HepG2 (cell line): ENCODE measurements around the gene ZNF341. TPM values are rescaled to one million over a fixed set of nuclear protein-coding genes. Genes with fewer than 3 reads are reported as not detected.

Experiments
- CAMTA2 ChIP-seq: sonication (generic); formaldehyde crosslinking; IDR thresholded peaks from 2 replicates; pipeline ENCODE4 v1.4.0; 2020; ENCODE audit warnings: mild to moderate bottlenecking, missing genetic modification reagents, borderline replicate concordance
- ELF1 ChIP-seq: sonication (generic); formaldehyde crosslinking; IDR thresholded peaks from 2 replicates; pipeline ENCODE4 v1.4.0; 2020; ENCODE audit warnings: missing genetic modification reagents
- HNRNPLL ChIP-seq: fragments of 200-400 bp; formaldehyde crosslinking; IDR thresholded peaks from 2 replicates; pipeline ENCODE4 v1.6.1; 2017; ENCODE audit warnings: mild to moderate bottlenecking, low read depth, low read length; ENCODE audit not compliant: poor library complexity, severe bottlenecking
- HNRNPUL1 ChIP-seq: fragments of 200-400 bp; formaldehyde crosslinking; IDR thresholded peaks from 2 replicates; pipeline ENCODE4 v1.6.1; 2017; ENCODE audit warnings: low read depth, mild to moderate bottlenecking, low read length, moderate library complexity
- KLF15 ChIP-seq: sonication (generic); formaldehyde crosslinking; IDR thresholded peaks from 2 replicates; pipeline ENCODE4 v1.8.1; 2023; ENCODE audit warnings: borderline replicate concordance, mild to moderate bottlenecking, inconsistent platforms, missing genetic modification reagents, mixed read lengths
- MEF2D ChIP-seq: sonication (generic); formaldehyde crosslinking; IDR thresholded peaks from 2 replicates; pipeline ENCODE4 v1.5.1; 2020; ENCODE audit warnings: mild to moderate bottlenecking, missing genetic modification reagents
- MEIS2 ChIP-seq: sonication (generic); formaldehyde crosslinking; IDR thresholded peaks from 2 replicates; pipeline ENCODE4 v1.9.0; 2021; ENCODE audit warnings: mild to moderate bottlenecking, missing genetic modification reagents
- MTA1 ChIP-seq: sonication (generic); formaldehyde crosslinking; IDR thresholded peaks from 2 replicates; pipeline ENCODE4 v1.4.0; 2020; ENCODE audit warnings: missing genetic modification reagents, mild to moderate bottlenecking, borderline replicate concordance
- NR2F6 ChIP-seq, 2 experiments: IDR thresholded peaks; 2 replicates each; pipeline ENCODE4 v1.6.1; 2016; ENCODE audit warnings: antibody characterized with exemption in 1 of 2, mild to moderate bottlenecking in 1 of 2
- REL ChIP-seq: sonication (generic); formaldehyde crosslinking; conservative IDR thresholded peaks from 2 replicates; pipeline ENCODE4 v1.8.0; 2022; ENCODE audit warnings: mild to moderate bottlenecking, missing genetic modification reagents, moderate library complexity
- RORA ChIP-seq: sonication (generic); formaldehyde crosslinking; IDR thresholded peaks from 2 replicates; pipeline ENCODE4 v1.5.0; 2020; ENCODE audit warnings: mild to moderate bottlenecking, missing genetic modification reagents, moderate library complexity
- SPEN ChIP-seq: sonication (generic); formaldehyde crosslinking; IDR thresholded peaks from 2 replicates; pipeline ENCODE4 v1.5.1; 2020; ENCODE audit warnings: low read depth, mild to moderate bottlenecking, missing genetic modification reagents
- ZC3H13 ChIP-seq: sonication (generic); formaldehyde crosslinking; IDR thresholded peaks from 2 replicates; pipeline ENCODE4 v1.8.1; 2023; ENCODE audit warnings: mild to moderate bottlenecking, missing genetic modification reagents, moderate library complexity
- ZEB1 ChIP-seq: IDR thresholded peaks from 2 replicates; pipeline ENCODE4 v1.6.1; 2012; ENCODE audit warnings: mild to moderate bottlenecking, low read depth, inconsistent platforms; ENCODE audit not compliant: insufficient replicate concordance
- ZNF274 ChIP-seq: sonication (generic); formaldehyde crosslinking; IDR thresholded peaks from 2 replicates; pipeline ENCODE4 v1.5.1; 2020; ENCODE audit warnings: mild to moderate bottlenecking, missing genetic modification reagents
- ZNF292 ChIP-seq: sonication (generic); formaldehyde crosslinking; IDR thresholded peaks from 2 replicates; pipeline ENCODE4 v1.8.1; 2022; ENCODE audit warnings: mild to moderate bottlenecking, low read depth, missing genetic modification reagents, borderline replicate concordance
- ZNF30 ChIP-seq: sonication (generic); formaldehyde crosslinking; IDR thresholded peaks from 2 replicates; pipeline ENCODE4 v1.5.0; 2020; ENCODE audit warnings: mild to moderate bottlenecking, missing genetic modification reagents
- ZNF501 ChIP-seq: sonication (generic); formaldehyde crosslinking; IDR thresholded peaks from 2 replicates; pipeline ENCODE4 v1.5.1; 2020; ENCODE audit warnings: mild to moderate bottlenecking, moderate library complexity, missing genetic modification reagents
- ZNF567 ChIP-seq: sonication (generic); formaldehyde crosslinking; IDR thresholded peaks from 2 replicates; pipeline ENCODE4 v1.8.1; 2023; ENCODE audit warnings: mild to moderate bottlenecking, missing genetic modification reagents, borderline replicate concordance
- polyA plus RNA-seq, 8 experiments: library from polyadenylated mRNA; depleted of rRNA in 3 of 8; stranded (reverse) in 7 of 8; unstranded in 1 of 8; fragments of >200 nt; fragmentation: Illumina TruSeq in 4 of 8; extraction: Trizol in 4 of 8; gene quantifications; 2 replicates each; pipeline versions ENCODE4 v1.2.1 to v1.2.3, GENCODE V29; 2011 to 2016; ENCODE audit warnings: low read depth in 4 of 8, missing spikeins in 1 of 8, mixed read lengths in 1 of 8; ENCODE audit not compliant: insufficient read depth in 1 of 8
- total RNA-seq, 5 experiments: library from RNA; depleted of rRNA; stranded (reverse); fragments of >200 nt; fragmentation: Illumina TruSeq; extraction: Trizol; gene quantifications; 2 replicates each; pipeline ENCODE4 v1.2.3, GENCODE V29; 2016; ENCODE audit warnings: low read depth in 1 of 5
- TF ChIP-seq, protein P1 (sequence below): sonication (generic); formaldehyde crosslinking; IDR thresholded peaks from 2 replicates; pipeline ENCODE4 v1.5.1; 2020; ENCODE audit warnings: missing genetic modification reagents, mild to moderate bottlenecking, borderline replicate concordance
- TF ChIP-seq, protein P2 (sequence below): IDR thresholded peaks from 2 replicates; pipeline ENCODE4 v1.6.1; 2016
- TF ChIP-seq, protein P3 (sequence below): sonication (generic); formaldehyde crosslinking; IDR thresholded peaks from 2 replicates; pipeline ENCODE4 v1.9.0; 2022; ENCODE audit warnings: missing genetic modification reagents, mild to moderate bottlenecking, borderline replicate concordance
- TF ChIP-seq, protein P4 (sequence below): sonication (generic); formaldehyde crosslinking; IDR thresholded peaks from 2 replicates; pipeline ENCODE4 v1.5.0; 2020; ENCODE audit warnings: missing genetic modification reagents, mild to moderate bottlenecking, borderline replicate concordance

Gene ZNF341
- total and polyA plus RNA-seq, 2 of the 13 experiments (the other 11 are each of a cell fraction or from before 2014, with no cell fraction given): 1.1 to 2.2 TPM

DNA sequence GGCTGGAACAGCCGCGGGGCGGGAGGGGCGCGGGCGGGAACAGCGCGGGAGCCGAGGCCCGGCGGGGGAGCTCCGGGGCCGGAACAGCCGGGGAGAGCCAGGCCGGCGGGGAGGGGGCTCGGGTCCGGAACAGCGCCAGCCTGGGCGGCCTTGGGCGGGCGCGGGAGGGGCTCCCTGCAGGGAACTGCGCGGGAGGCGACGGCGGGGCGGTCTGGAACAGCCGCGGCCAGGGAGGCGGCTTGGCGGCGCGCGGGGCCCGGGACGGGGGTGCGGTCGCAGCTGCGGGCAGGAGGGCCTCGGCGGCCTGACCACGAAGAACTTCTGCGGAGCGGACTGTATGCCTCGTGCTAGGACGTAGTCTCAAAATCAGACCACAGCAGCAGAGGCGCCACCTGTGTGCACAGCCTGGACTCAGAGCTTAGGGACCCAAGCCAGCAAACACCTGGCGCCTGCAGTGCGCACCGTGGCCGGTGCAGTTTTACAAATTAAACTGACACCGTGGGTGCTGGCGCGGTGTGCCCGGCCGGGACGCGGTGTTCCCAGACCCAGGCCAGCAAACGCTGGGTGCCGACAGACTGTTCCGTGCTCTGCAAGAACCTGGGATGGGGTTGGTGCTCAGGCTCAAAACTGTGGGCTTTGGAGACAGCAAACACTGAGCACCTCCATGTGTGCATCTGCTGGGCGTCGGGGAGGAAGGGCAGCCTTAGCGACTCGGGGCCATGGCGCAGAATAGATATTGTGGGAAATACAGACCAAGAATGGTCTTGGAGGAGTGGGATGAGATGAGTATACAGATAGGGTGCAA, 572 bp downstream of the ZNF341 start (continued):
- TF ChIP-seq HNRNPUL1 (peak; percentile 79; the same call in 1 of the 2 replicates), MEIS2 (CRISPR knock-in tag) (peak; percentile 93), MTA1 (CRISPR knock-in tag) (peak; percentile 69; the same call in 1 of the 2 replicates), REL (CRISPR knock-in tag) (peak; percentile 79), ZNF501 (peak; percentile 35), ZNF274 (peak; percentile 97), HNRNPLL (peak; percentile 45), SPEN (peak; percentile 97), ZC3H13 (CRISPR knock-in tag) (peak; percentile 93; the same call in 1 of the 2 replicates), KLF15 (CRISPR knock-in tag) (no peak), ZNF567 (CRISPR knock-in tag) (peak; percentile 76; the same call in 1 of the 2 replicates), MEF2D (no peak), RORA (CRISPR knock-in tag) (peak; percentile 55; the same call in 1 of the 2 replicates), ZNF30 (CRISPR knock-in tag) (peak; percentile 69; the same call in 1 of the 2 replicates), NR2F6 (IDR thresholded peaks at IDR 0.05) (no peak), NR2F6 (CRISPR knock-in tag; IDR thresholded peaks at IDR 0.05) (no peak), ELF1 (CRISPR knock-in tag) (peak; percentile 24; the same call in 1 of the 2 replicates), CAMTA2 (0 out of 2 replicates have a peak, but pooled peaks have one; percentile 48), ZNF292 (CRISPR knock-in tag) (peak; percentile 62; the same call in 1 of the 2 replicates), ZEB1 (peak; percentile 62)
- TF ChIP-seq, protein P1, sequence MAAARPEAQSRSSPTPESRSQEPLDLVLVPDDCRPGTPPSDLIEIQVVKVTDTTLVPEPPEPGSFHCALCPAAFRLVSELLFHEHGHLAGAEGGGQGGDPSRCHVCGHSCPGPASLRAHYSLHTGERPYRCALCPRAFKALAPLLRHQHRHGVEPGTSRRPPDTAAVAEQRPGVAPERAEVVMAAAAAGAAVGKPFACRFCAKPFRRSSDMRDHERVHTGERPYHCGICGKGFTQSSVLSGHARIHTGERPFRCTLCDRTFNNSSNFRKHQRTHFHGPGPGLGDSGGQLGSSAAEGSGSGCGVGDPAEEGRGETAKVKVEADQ (CRISPR knock-in tag): peak; percentile 98
- TF ChIP-seq, protein P2, sequence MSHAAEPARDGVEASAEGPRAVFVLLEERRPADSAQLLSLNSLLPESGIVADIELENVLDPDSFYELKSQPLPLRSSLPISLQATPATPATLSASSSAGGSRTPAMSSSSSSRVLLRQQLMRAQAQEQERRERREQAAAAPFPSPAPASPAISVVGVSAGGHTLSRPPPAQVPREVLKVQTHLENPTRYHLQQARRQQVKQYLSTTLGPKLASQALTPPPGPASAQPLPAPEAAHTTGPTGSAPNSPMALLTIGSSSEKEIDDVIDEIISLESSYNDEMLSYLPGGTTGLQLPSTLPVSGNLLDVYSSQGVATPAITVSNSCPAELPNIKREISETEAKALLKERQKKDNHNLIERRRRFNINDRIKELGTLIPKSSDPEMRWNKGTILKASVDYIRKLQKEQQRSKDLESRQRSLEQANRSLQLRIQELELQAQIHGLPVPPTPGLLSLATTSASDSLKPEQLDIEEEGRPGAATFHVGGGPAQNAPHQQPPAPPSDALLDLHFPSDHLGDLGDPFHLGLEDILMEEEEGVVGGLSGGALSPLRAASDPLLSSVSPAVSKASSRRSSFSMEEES (CRISPR knock-in tag): 0 out of 2 replicates have a peak, but pooled peaks have one; percentile 12
- TF ChIP-seq, protein P3, sequence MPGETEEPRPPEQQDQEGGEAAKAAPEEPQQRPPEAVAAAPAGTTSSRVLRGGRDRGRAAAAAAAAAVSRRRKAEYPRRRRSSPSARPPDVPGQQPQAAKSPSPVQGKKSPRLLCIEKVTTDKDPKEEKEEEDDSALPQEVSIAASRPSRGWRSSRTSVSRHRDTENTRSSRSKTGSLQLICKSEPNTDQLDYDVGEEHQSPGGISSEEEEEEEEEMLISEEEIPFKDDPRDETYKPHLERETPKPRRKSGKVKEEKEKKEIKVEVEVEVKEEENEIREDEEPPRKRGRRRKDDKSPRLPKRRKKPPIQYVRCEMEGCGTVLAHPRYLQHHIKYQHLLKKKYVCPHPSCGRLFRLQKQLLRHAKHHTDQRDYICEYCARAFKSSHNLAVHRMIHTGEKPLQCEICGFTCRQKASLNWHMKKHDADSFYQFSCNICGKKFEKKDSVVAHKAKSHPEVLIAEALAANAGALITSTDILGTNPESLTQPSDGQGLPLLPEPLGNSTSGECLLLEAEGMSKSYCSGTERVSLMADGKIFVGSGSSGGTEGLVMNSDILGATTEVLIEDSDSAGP (CRISPR knock-in tag): no peak; the same call in 1 of the 2 replicates
- TF ChIP-seq, protein P4, sequence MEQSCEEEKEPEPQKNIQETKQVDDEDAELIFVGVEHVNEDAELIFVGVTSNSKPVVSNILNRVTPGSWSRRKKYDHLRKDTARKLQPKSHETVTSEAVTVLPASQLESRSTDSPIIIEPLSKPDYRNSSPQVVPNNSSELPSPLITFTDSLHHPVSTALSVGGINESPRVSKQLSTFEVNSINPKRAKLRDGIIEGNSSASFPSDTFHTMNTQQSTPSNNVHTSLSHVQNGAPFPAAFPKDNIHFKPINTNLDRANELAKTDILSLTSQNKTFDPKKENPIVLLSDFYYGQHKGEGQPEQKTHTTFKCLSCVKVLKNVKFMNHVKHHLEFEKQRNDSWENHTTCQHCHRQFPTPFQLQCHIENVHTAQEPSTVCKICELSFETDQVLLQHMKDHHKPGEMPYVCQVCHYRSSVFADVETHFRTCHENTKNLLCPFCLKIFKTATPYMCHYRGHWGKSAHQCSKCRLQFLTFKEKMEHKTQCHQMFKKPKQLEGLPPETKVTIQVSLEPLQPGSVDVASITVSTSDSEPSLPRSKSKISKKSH: peak; percentile 79
